OCI-LY7 (cell line): ENCODE measurements around the gene RAB2B. TPM values are rescaled to one million over a fixed set of nuclear protein-coding genes. Genes with fewer than 3 reads are reported as not detected.
"Not testable (repeated sequence)": the region's sequence is repeated elsewhere in the genome, so short reads cannot be mapped to it uniquely, and the experiment has no call there.

Source experiments
- BruUV-seq: library from RNA; stranded (reverse); fragments of 400-500 nt; replicated peaks from 2 replicates; lab custom pipeline; 2021; lab: Mats Ljungman, UMichigan
- CTCF ChIA-PET: fragments of 300-600 bp; sonication (Branson Sonifier 250); formaldehyde crosslinking; loops from one replicate; lab custom pipeline; 2022; ENCODE audit warnings: antibody characterized with exemption; ENCODE audit not compliant: unreplicated experiment; lab: Charles Lee
- POLR2A ChIA-PET: fragments of 300-600 bp; sonication (Branson Sonifier 250); formaldehyde crosslinking; loops from one replicate; lab custom pipeline; 2022; ENCODE audit warnings: antibody characterized with exemption; lab: Charles Lee
- DNase-seq: peaks from one replicate; pipeline ENCODE4 v3.0.0-alpha.2; 2015; ENCODE audit warnings: low spot score
- H2AFZ ChIP-seq: fragments of 200-600 bp; sonication (generic), shearing (Covaris generic); 2 replicates; pipeline ENCODE4 v1.6.1; 2014; ENCODE audit warnings: mild to moderate bottlenecking, antibody characterized with exemption, low read length, moderate library complexity
- H3K27ac ChIP-seq: fragments of 200-600 bp; sonication (generic); 2 replicates; pipeline ENCODE4 v1.5.1; 2014; ENCODE audit warnings: mixed run types, low read depth, mild to moderate bottlenecking, moderate library complexity, low read length, inconsistent platforms; ENCODE audit not compliant: poor library complexity, severe bottlenecking
- H3K36me3 ChIP-seq: fragments of 200-600 bp; sonication (generic); 2 replicates; pipeline ENCODE4 v1.6.1; 2014; ENCODE audit warnings: mild to moderate bottlenecking, antibody characterized with exemption, low read length, moderate library complexity, mixed read lengths; ENCODE audit not compliant: insufficient read depth
- H3K4me1 ChIP-seq: fragments of 200-600 bp; sonication (generic); 2 replicates; pipeline ENCODE4 v1.5.1; 2014; ENCODE audit warnings: mild to moderate bottlenecking, low read length; ENCODE audit not compliant: insufficient read depth, poor library complexity, severe bottlenecking
- H3K4me2 ChIP-seq: fragments of 200-600 bp; sonication (generic); 2 replicates; pipeline ENCODE4 v1.6.1; 2014; ENCODE audit warnings: mild to moderate bottlenecking, low read length
- H3K4me3 ChIP-seq: fragments of 200-600 bp; sonication (generic); 2 replicates; pipeline ENCODE4 v1.5.1; 2014; ENCODE audit warnings: mild to moderate bottlenecking, low read depth, low read length; ENCODE audit not compliant: poor library complexity, severe bottlenecking
- H3K79me2 ChIP-seq: fragments of 200-600 bp; sonication (generic); 2 replicates; pipeline ENCODE4 v1.6.1; 2016; ENCODE audit warnings: low read depth, mild to moderate bottlenecking, low read length, moderate library complexity, mixed read lengths; ENCODE audit not compliant: insufficient read depth
- H3K9me2 ChIP-seq: fragments of 200-600 bp; sonication (generic); 2 replicates; pipeline ENCODE4 v1.6.1; 2016; ENCODE audit warnings: mild to moderate bottlenecking, low read length, mixed read lengths; ENCODE audit not compliant: insufficient read depth
- H3K9me3 ChIP-seq: fragments of 200-600 bp; sonication (generic); 2 replicates; pipeline ENCODE4 v1.6.1; 2014; ENCODE audit warnings: mild to moderate bottlenecking, mixed run types, low read length, mixed read lengths
- H4K20me1 ChIP-seq: fragments of 200-600 bp; sonication (generic); 2 replicates; pipeline ENCODE4 v1.6.1; 2014; ENCODE audit warnings: mild to moderate bottlenecking, antibody characterized with exemption, low read length, moderate library complexity, mixed read lengths; ENCODE audit not compliant: insufficient read depth
- EZH2phosphoT487 ChIP-seq: fragments of 200-600 bp; sonication (generic); IDR thresholded peaks from 2 replicates; pipeline ENCODE4 v1.6.1; 2018; ENCODE audit warnings: low read depth, borderline replicate concordance, mild to moderate bottlenecking, mixed run types, antibody characterized with exemption, low read length, moderate library complexity, mixed read lengths
- intact Hi-C: fragments of 100-400 bp; cut with micrococcal nuclease; formaldehyde crosslinking; loops from one replicate; pipeline ENCODE4 v1.10.0; 2022; ENCODE audit not compliant: unreplicated experiment
- total RNA-seq, 2 experiments: library from RNA; depleted of rRNA in 1 of 2; stranded (reverse); fragments of >200 nt in 1 of 2; shearing (Covaris generic) in 1 of 2; gene quantifications; 2 replicates each; pipeline ENCODE4 v1.2.3, GENCODE V29; 2014 to 2022
- TF ChIP-seq, protein P1 (sequence below): fragments of 200-600 bp; sonication (generic); conservative IDR thresholded peaks from 2 replicates; pipeline ENCODE4 v1.5.1; 2014; ENCODE audit warnings: mild to moderate bottlenecking, antibody characterized with exemption, low read length, moderate library complexity, mixed read lengths

Gene RAB2B
- total RNA-seq, 2 experiments from 2014 or later = 14.5 to 18.7 TPM

DNA sequence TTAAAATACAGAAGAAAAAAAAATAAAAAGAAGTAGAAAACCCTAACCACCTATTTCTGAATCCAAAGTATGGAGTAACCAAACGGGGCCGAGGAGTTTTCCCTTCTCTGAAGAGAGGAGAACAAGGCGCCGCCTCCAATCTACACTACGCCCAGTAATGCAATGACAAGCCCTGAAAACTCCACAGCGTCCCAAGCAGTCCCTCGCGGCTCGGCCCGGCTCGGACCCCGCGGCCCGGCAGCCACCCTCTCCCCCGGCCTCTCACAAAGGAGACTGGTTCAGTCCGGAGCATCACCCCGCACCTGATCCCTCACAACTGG is 21.2 kb downstream of the RAB2B start:
- Histone ChIP-seq H3K4me2 (peak overlapping the region; percentile 88), H3K79me2 (peaks cover 52% of the 10 kb centered on the region), H3K9me3 (no peaks in the 10 kb centered on the region), H2AFZ (peak overlapping the region; percentile 70; the same call in 1 of the 2 replicates), H4K20me1 (peaks cover 12% of the 10 kb centered on the region; the same call in 1 of the 2 replicates), H3K4me1 (peaks cover 18% of the 10 kb centered on the region), H3K9me2 (no peaks in the 10 kb centered on the region), H3K36me3 (peaks cover 38% of the 10 kb centered on the region), H3K4me3 (peak overlapping the region; percentile 91), H3K27ac (peak overlapping the region; percentile 73)
- ChIA-PET CTCF (interaction anchor here (0.6 to 1.7 kb wide), 6 partner anchors 11 to 352 kb away, joined by 3 to 5 read pairs (median 4); no protein-coding TSS in a partner anchor), POLR2A (interaction anchor here (0.9 to 4.1 kb wide), 11 partner anchors 9 to 186 kb away, joined by 3 to 35 read pairs (median 4); partner anchors contain the start of genes RAB2B, SALL2 and TOX4)
- intact Hi-C loops = no loop called here
- no peak for DNase-seq
- BruUV-seq = no TSS peak
- TF ChIP-seq, protein P1, sequence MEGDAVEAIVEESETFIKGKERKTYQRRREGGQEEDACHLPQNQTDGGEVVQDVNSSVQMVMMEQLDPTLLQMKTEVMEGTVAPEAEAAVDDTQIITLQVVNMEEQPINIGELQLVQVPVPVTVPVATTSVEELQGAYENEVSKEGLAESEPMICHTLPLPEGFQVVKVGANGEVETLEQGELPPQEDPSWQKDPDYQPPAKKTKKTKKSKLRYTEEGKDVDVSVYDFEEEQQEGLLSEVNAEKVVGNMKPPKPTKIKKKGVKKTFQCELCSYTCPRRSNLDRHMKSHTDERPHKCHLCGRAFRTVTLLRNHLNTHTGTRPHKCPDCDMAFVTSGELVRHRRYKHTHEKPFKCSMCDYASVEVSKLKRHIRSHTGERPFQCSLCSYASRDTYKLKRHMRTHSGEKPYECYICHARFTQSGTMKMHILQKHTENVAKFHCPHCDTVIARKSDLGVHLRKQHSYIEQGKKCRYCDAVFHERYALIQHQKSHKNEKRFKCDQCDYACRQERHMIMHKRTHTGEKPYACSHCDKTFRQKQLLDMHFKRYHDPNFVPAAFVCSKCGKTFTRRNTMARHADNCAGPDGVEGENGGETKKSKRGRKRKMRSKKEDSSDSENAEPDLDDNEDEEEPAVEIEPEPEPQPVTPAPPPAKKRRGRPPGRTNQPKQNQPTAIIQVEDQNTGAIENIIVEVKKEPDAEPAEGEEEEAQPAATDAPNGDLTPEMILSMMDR = no peak
- no peak for TF ChIP-seq EZH2phosphoT487

DNA sequence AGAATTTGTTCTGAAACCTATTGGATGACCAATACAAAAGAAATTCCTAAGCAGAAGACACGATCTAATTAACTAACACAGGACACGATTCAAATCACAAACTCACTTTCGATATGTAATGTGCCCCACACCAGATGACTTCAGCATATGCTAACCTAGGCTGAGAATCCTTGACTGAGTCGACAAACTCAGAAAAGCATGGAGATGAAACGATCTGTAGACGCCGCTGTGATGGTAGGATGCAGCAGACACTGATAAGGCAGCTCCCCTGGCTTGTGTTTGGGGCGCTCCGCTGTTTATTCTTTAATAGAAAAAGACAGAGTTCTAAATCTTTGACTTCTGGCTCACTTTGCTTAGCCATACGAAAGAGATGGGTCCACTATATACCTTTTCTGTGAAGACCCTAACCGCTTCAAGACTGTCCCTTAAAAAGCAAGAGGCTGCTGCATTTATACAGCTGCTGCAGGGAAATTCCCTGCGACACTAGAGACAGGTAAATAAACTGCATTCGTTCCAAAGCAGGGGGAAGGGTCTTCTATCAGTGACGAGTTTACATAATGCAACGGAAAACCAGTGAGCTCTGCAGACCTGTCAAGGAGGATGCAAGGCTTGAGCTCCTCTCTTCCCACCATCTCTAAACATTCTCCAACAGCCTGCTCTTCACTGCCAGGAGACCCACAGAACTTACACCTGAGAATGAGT is 21.8 kb downstream of the RAB2B start:
- peaks cover 57% of the 10 kb centered on the region for H3K79me2 ChIP-seq
- intact Hi-C loops = no loop called here
- BruUV-seq = TSS peak; percentile 63
- DNase-seq = peak; percentile 36
- peak overlapping the region; percentile 88 for H3K4me2 ChIP-seq
- H3K4me1 ChIP-seq = peaks cover 23% of the 10 kb centered on the region
- no peaks in the 10 kb centered on the region for H3K9me2 ChIP-seq
- peaks cover 42% of the 10 kb centered on the region for H3K36me3 ChIP-seq
- ChIA-PET POLR2A (interaction anchor here (0.9 to 4.1 kb wide), 7 partner anchors 8 to 185 kb away, joined by 3 to 35 read pairs (median 6); partner anchors contain the start of genes RAB2B, SALL2 and TOX4), CTCF (interaction anchor here (0.6 to 1.7 kb wide), 3 partner anchors 10 to 146 kb away, joined by 3 to 5 read pairs (median 3); no protein-coding TSS in a partner anchor)
- H3K4me3 ChIP-seq = peak overlapping the region; percentile 91
- no peaks in the 10 kb centered on the region for H3K9me3 ChIP-seq
- peak overlapping the region; percentile 73 for H3K27ac ChIP-seq
- TF ChIP-seq EZH2phosphoT487 = no peak
- 0 out of 2 replicates have a peak overlapping the region, but pooled peaks have one; percentile 70 for H2AFZ ChIP-seq
- peaks cover 17% of the 10 kb centered on the region; the same call in 1 of the 2 replicates for H4K20me1 ChIP-seq

DNA sequence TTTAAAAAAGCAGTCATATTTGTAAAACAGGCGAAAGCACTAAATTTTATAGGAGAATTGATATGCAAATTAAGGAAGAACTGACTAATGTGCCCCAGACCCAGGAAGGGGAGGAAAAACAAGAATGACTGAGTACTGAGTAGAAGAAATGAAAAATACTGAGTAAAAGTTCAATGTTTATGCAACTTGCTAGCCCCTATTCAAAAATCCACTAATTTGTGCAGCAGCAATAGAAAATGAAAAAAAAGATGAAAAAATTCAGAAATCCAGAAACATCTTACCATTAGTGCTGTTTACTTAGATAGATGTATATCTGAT is 26.9 kb downstream of the RAB2B start:
- TF ChIP-seq, protein P1 = no peak
- no peak for TF ChIP-seq EZH2phosphoT487
- BruUV-seq = no TSS peak
- CTCF ChIA-PET = no interaction called here
- H3K79me2 ChIP-seq = peaks cover 92% of the 10 kb centered on the region
- intact Hi-C loops = no loop called here
- no peaks in the 10 kb centered on the region for H3K9me2 ChIP-seq
- no peak overlapping the region for H2AFZ ChIP-seq
- peaks cover 14% of the 10 kb centered on the region; the same call in 1 of the 2 replicates for H4K20me1 ChIP-seq
- H3K9me3 ChIP-seq = no peaks in the 10 kb centered on the region
- H3K4me1 ChIP-seq = peaks cover 22% of the 10 kb centered on the region
- DNase-seq = no peak
- no peak overlapping the region for H3K4me2 ChIP-seq
- H3K27ac ChIP-seq = no peak overlapping the region
- H3K36me3 ChIP-seq = peaks cover 53% of the 10 kb centered on the region
- POLR2A ChIA-PET = interaction anchor here (1.1 kb wide), 1 partner anchor 13 kb away, joined by 5 read pairs; no protein-coding TSS in a partner anchor
- no peak overlapping the region for H3K4me3 ChIP-seq

DNA sequence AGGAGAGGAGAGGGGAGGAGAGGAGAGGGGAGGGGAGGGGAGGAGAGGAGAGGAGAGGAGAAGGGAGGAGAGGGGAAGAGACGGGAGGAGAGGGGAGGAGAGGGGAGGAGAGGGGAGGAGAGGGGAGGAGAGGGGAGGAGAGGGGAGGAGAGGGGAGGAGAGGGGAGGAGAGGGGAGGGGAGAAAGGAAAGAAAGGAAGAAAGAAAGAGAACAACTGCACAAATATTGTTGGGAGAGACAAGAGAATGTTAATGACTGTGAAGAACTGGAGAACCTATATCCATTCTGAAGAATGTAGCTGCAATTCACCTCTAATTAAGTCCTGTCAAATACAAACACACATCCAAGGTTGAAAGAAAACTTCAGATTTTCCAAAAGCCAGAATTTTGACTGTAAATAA is 34.1 kb downstream of the RAB2B start:
- H3K4me1 ChIP-seq, BruUV-seq, CTCF ChIA-PET, H3K9me2 ChIP-seq, H3K4me3 ChIP-seq, H2AFZ ChIP-seq, H4K20me1 ChIP-seq, H3K4me2 ChIP-seq, intact Hi-C loops, H3K9me3 ChIP-seq, H3K27ac ChIP-seq, DNase-seq: not testable (repeated sequence)
- H3K36me3 ChIP-seq = peaks cover 21% of the 10 kb centered on the region; the same call in 1 of the 2 replicates
- H3K79me2 ChIP-seq = peaks cover 60% of the 10 kb centered on the region
- POLR2A ChIA-PET = interaction anchor here (0.6 to 3.3 kb wide), 4 partner anchors 8 to 109 kb away, joined by 3 to 22 read pairs (median 5); partner anchors contain the start of gene CHD8
